Loucy (cell line): ENCODE measurements around the gene TOB2.

Source experiments
- H2AFZ ChIP-seq: fragments of 200-600 bp; sonication (generic); 2 replicates; pipeline ENCODE4 v1.6.0; 2016; ENCODE audit warnings: antibody characterized with exemption, mild to moderate bottlenecking, low read length, moderate library complexity
- H3F3A ChIP-seq: fragments of 200-600 bp; 2 replicates; pipeline ENCODE4 v1.6.0; 2016; ENCODE audit warnings: antibody characterized with exemption, low read depth, mild to moderate bottlenecking
- H3K27me3 ChIP-seq: fragments of 200-600 bp; sonication (generic); 2 replicates; pipeline ENCODE4 v1.6.1; 2014; ENCODE audit warnings: low read length, mild to moderate bottlenecking; ENCODE audit not compliant: insufficient read depth, poor library complexity, severe bottlenecking
- H3K36me3 ChIP-seq: fragments of 200-600 bp; sonication (generic); 2 replicates; pipeline ENCODE4 v1.6.1; 2016; ENCODE audit warnings: low read length; ENCODE audit not compliant: insufficient read depth
- H3K4me1 ChIP-seq: fragments of 200-600 bp; sonication (generic); 2 replicates; pipeline ENCODE4 v1.5.1; 2014; ENCODE audit warnings: low read length, mild to moderate bottlenecking; ENCODE audit not compliant: insufficient read depth, poor library complexity, severe bottlenecking
- H3K4me2 ChIP-seq: fragments of 200-600 bp; sonication (generic); 2 replicates; pipeline ENCODE4 v1.6.0; 2014; ENCODE audit warnings: antibody characterized with exemption, low read length, low read depth, mild to moderate bottlenecking; ENCODE audit not compliant: poor library complexity, severe bottlenecking
- H3K4me3 ChIP-seq: fragments of 200-600 bp; sonication (generic); 2 replicates; pipeline ENCODE4 v1.5.1; 2014; ENCODE audit warnings: low read length, mild to moderate bottlenecking, mixed read lengths; ENCODE audit not compliant: poor library complexity, severe bottlenecking
- H3K79me2 ChIP-seq: fragments of 200-600 bp; sonication (generic); 2 replicates; pipeline ENCODE4 v1.6.1; 2014; ENCODE audit warnings: low read length; ENCODE audit not compliant: insufficient read depth
- H3K9ac ChIP-seq: fragments of 200-600 bp; sonication (generic); 2 replicates; pipeline ENCODE4 v1.6.0; 2014; ENCODE audit warnings: mild to moderate bottlenecking, low read depth, low read length, moderate library complexity; ENCODE audit not compliant: poor library complexity, severe bottlenecking
- H3K9me2 ChIP-seq: fragments of 200-600 bp; sonication (generic); replicated peaks from 2 replicates; pipeline ENCODE4 v1.6.1; 2016; ENCODE audit warnings: low read depth, low read length, mixed read lengths
- H3K9me3 ChIP-seq: fragments of 200-600 bp; sonication (generic); 2 replicates; pipeline ENCODE4 v1.6.1; 2014; ENCODE audit warnings: mild to moderate bottlenecking, antibody characterized with exemption, low read length, low read depth; ENCODE audit not compliant: insufficient read depth
- H4K20me1 ChIP-seq: fragments of 200-600 bp; sonication (generic); 2 replicates; pipeline ENCODE4 v1.6.0; 2014; ENCODE audit warnings: antibody characterized with exemption, low read length, mild to moderate bottlenecking; ENCODE audit not compliant: insufficient read depth, poor library complexity, severe bottlenecking
- EZH2phosphoT487 ChIP-seq: fragments of 200-600 bp; IDR thresholded peaks from 2 replicates; pipeline ENCODE4 v1.6.1; 2018; ENCODE audit warnings: antibody characterized with exemption, mild to moderate bottlenecking, moderate library complexity, borderline replicate concordance
- TF ChIP-seq, protein P1 (sequence below): fragments of 200-600 bp; sonication (generic); conservative IDR thresholded peaks from 2 replicates; pipeline ENCODE4 v1.5.1; 2014; ENCODE audit warnings: mild to moderate bottlenecking, antibody characterized with exemption, low read length

TOB2 gene

DNA sequence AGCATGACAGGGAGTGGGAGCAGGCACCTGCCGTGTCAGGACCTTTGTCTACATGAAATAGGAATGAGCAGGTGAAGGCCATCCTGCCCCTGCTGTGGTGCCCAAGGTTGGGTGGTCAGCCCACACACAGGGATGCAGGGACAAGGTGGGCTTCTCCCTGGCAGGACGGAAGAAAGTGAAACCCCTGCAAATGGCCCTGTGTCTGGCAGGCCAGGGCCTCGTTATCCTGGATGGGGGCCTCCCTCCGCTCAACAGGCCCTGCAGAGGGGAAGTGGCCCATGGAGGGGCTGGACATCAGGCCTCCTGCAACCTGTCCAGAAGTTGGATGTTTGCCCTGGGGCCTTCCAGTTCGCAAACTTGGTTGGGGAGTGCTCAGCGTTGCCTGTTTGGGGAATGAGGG is 14.9 kb downstream of the TOB2 start:
- no peak overlapping the region for H3K4me2 ChIP-seq
- no peak overlapping the region for H3K9ac ChIP-seq
- peaks cover 3% of the 10 kb centered on the region for H4K20me1 ChIP-seq
- H3K9me3 ChIP-seq = no peaks in the 10 kb centered on the region
- no peaks in the 10 kb centered on the region for H3K4me1 ChIP-seq
- no peaks in the 10 kb centered on the region for H3K27me3 ChIP-seq
- peaks cover 25% of the 10 kb centered on the region; the same call in 1 of the 2 replicates for H3K36me3 ChIP-seq
- no peak overlapping the region for H2AFZ ChIP-seq
- H3K79me2 ChIP-seq = peaks cover 14% of the 10 kb centered on the region; the same call in 1 of the 2 replicates
- no peaks in the 10 kb centered on the region for H3F3A ChIP-seq
- H3K4me3 ChIP-seq = no peak overlapping the region
- H3K9me2 ChIP-seq = no peaks in the 10 kb centered on the region
- TF ChIP-seq, protein P1, sequence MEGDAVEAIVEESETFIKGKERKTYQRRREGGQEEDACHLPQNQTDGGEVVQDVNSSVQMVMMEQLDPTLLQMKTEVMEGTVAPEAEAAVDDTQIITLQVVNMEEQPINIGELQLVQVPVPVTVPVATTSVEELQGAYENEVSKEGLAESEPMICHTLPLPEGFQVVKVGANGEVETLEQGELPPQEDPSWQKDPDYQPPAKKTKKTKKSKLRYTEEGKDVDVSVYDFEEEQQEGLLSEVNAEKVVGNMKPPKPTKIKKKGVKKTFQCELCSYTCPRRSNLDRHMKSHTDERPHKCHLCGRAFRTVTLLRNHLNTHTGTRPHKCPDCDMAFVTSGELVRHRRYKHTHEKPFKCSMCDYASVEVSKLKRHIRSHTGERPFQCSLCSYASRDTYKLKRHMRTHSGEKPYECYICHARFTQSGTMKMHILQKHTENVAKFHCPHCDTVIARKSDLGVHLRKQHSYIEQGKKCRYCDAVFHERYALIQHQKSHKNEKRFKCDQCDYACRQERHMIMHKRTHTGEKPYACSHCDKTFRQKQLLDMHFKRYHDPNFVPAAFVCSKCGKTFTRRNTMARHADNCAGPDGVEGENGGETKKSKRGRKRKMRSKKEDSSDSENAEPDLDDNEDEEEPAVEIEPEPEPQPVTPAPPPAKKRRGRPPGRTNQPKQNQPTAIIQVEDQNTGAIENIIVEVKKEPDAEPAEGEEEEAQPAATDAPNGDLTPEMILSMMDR = no peak
- TF ChIP-seq EZH2phosphoT487 = no peak

DNA sequence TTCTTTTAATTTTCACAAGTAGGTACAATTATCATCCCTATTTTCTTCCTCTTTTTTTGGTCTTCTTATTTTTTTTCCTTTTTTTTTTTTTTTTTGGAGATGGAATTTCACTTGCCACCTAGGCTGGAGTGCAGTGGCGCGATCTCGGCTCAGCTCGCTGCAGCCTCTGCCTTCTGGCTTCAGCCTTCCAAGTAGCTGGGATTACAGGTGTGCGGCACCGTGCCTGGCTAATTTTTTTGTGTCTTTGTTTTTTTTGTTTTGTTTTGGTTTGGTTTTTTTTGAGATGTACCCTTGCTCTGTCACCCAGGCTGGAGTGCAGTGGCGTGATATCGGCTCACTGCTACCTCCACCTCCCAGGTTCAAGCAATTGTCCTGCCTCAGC is 16.7 kb downstream of the TOB2 start:
- peaks cover 3% of the 10 kb centered on the region for H3K4me1 ChIP-seq
- H3K9ac ChIP-seq = no peak overlapping the region
- no peak overlapping the region for H3K4me3 ChIP-seq
- peaks cover 3% of the 10 kb centered on the region for H4K20me1 ChIP-seq
- H3K36me3 ChIP-seq = peaks cover 9% of the 10 kb centered on the region; the same call in 1 of the 2 replicates
- H3K9me3 ChIP-seq = no peaks in the 10 kb centered on the region
- no peak overlapping the region for H2AFZ ChIP-seq
- no peaks in the 10 kb centered on the region for H3K79me2 ChIP-seq
- H3K9me2 ChIP-seq = no peaks in the 10 kb centered on the region
- TF ChIP-seq EZH2phosphoT487 = no peak
- TF ChIP-seq, protein P1 = no peak
- H3F3A ChIP-seq = no peaks in the 10 kb centered on the region
- H3K4me2 ChIP-seq = no peak overlapping the region
- no peaks in the 10 kb centered on the region for H3K27me3 ChIP-seq

DNA sequence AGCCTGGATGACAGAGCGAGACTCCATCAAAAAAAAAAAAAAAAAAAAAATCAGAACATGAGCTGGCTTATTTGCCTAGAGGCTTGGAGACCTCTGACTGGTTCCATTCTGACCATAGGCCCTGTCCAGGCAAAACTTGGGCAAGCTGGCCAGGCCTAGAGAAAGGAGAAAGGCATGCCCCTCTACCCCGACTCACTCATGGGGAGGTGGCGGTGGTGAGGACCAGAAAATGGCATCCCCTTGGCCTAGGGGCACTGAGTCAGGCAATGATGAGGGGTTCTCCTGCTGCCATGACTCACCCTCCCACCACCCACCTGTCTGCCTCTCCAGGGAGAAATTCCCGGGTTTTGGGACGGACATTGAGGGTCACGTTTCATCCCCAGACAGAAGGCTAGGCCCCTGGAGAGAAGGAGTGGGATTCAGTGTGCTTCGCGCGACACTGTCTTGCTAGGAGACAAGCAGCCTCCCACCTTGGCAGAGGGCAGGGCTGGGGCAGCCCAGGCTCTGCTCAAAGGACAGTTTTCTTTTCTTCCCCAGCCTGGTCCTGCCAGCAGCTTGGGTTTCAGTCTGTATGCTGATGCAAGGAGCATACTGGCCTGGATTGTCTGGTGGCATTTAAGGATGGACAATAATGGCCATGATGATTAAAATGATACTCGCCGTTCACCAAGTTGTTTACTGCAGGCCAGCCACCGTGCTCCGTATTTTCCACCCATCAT is 17.2 kb downstream of the TOB2 start:
- Histone ChIP-seq H3K27me3 (no peaks in the 10 kb centered on the region), H3K4me3 (no peak overlapping the region), H3K9ac (no peak overlapping the region), H3K4me2 (no peak overlapping the region), H2AFZ (no peak overlapping the region), H3K79me2 (no peaks in the 10 kb centered on the region), H3K4me1 (peaks cover 3% of the 10 kb centered on the region), H3K9me3 (no peaks in the 10 kb centered on the region), H3K9me2 (no peaks in the 10 kb centered on the region), H4K20me1 (no peaks in the 10 kb centered on the region), H3K36me3 (peaks cover 4% of the 10 kb centered on the region; the same call in 1 of the 2 replicates), H3F3A (no peaks in the 10 kb centered on the region)
- TF ChIP-seq EZH2phosphoT487 = no peak
- TF ChIP-seq, protein P1 = no peak
